Measurements from ENCODE around the gene DTD2. TPM values are rescaled to one million over a fixed set of nuclear protein-coding genes. Genes with fewer than 3 reads are reported as not detected.

Gene DTD2
- total RNA-seq, 3 donors from 2014 or later (not counting 1 experiment from before 2014, with no cell fraction given): 6.6 to 11.9 (median 7.4) TPM

- DNase-seq: no peak
- Mint-ChIP-seq H3K27ac (no peak overlapping the region), H3K27me3 (ENCODE audit: low read depth in 2 of 2) (no peaks in the 10 kb centered on the region), H3K4me3 (no peak overlapping the region), H3K36me3 (no peaks in the 10 kb centered on the region), H3K4me1 (peaks cover 4 to 11% of the 10 kb centered on the region in 2 donors), H3K9me3 (no peaks in the 10 kb centered on the region)
- no peaks in the 10 kb centered on the region for H3K4me1 ChIP-seq (ENCODE audit: control insufficient read depth, insufficient read depth, low read length)
- H3K27me3 ChIP-seq (ENCODE audit: control insufficient read depth, insufficient read depth, low read length): no peaks in the 10 kb centered on the region
- H3K27ac ChIP-seq (ENCODE audit: low read length): no peak overlapping the region
- intact Hi-C loops (cut with micrococcal nuclease): no loop called here
- no peaks in the 10 kb centered on the region for H3K9me3 ChIP-seq (ENCODE audit: control insufficient read depth, insufficient read depth, low read length)
- 100% methylated on average over 2 of the region's 3 CpGs for WGBS (ENCODE audit: insufficient coverage)
- ATAC-seq: no peak
- peaks cover 14% of the 10 kb centered on the region for H3K36me3 ChIP-seq (ENCODE audit: control insufficient read depth, insufficient read depth, low read length)
- H3K4me3 ChIP-seq (ENCODE audit: low read length): no peak overlapping the region
- no peak for TF ChIP-seq CTCF (IDR thresholded peaks at IDR 0.05)
These were observed 55.9 kb downstream of the DTD2 start for GRCh38 chr14:31401369-31401932.

DNA sequence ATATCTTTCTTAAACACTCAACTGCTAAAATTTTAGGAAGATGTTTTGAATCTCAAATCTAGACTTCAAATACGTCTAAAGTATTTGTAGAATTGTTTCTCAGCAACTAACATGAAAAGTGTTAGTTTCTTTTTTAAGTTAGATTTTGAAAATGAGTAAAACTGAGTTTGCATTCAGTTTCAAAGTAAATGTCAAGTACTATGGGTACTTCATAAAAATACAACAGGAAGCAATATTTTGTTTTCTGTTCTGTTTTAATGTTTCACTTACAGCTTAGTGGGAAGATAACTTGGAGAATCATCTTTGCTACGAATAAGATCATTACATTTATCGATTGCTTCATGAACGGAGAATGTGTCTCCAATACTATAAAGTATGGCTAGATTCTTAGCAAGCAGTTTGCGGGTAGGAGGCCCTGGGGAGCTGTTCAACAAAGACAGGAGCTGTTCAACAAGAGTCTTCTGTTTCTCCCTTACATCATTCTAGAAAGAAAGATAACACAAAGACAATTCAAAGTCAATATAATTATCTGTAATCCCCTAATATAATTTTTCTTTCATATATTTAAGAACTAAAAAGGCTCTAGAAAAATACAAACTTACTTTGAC is 57.2 kb downstream of the DTD2 start:
- Histone ChIP-seq H3K27me3 (ENCODE audit: control insufficient read depth, insufficient read depth, low read length) (no peaks in the 10 kb centered on the region), H3K9me3 (ENCODE audit: control insufficient read depth, insufficient read depth, low read length) (no peaks in the 10 kb centered on the region), H3K36me3 (ENCODE audit: control insufficient read depth, insufficient read depth, low read length) (peaks cover 18% of the 10 kb centered on the region), H3K4me3 (ENCODE audit: low read length) (no peak overlapping the region), H3K27ac (ENCODE audit: low read length) (no peak overlapping the region), H3K4me1 (ENCODE audit: control insufficient read depth, insufficient read depth, low read length) (no peaks in the 10 kb centered on the region)
- no peak for TF ChIP-seq CTCF (IDR thresholded peaks at IDR 0.05)
- peaks cover 4 to 11% of the 10 kb centered on the region in 2 donors for H3K4me1 Mint-ChIP-seq
- ATAC-seq (no peak), DNase-seq (no peak)
- WGBS (ENCODE audit: insufficient coverage): 82% methylated on average over 4 of the region's 5 CpGs
- no peak overlapping the region for H3K27ac Mint-ChIP-seq
- intact Hi-C loops (cut with micrococcal nuclease): no loop called here
- H3K36me3 Mint-ChIP-seq: no peaks in the 10 kb centered on the region
- H3K4me3 Mint-ChIP-seq: no peak overlapping the region
- no peaks in the 10 kb centered on the region for H3K9me3 Mint-ChIP-seq
- no peaks in the 10 kb centered on the region for H3K27me3 Mint-ChIP-seq (ENCODE audit: low read depth in 2 of 2)

Other genes with a start within 250 kb of the DTD2 start
- gene HECTD1, start 249.7 kb downstream of the DTD2 start, total RNA-seq: 100 to 1,000 TPM; 162 to 202 (median 179) TPM
- gene HEATR5A, start 37.0 kb downstream of the DTD2 start, total RNA-seq: 10 to 100 TPM; 12.1 to 23.9 (median 15.1) TPM
- not detected for gene GPR33, start 30.5 kb upstream of the DTD2 start, total RNA-seq
- 1 to 10 TPM; 7.1 to 8.5 (median 7.5) TPM for gene NUBPL, start 103.9 kb upstream of the DTD2 start, total RNA-seq

Measured in natural killer cell (primary cell).